ENCODE measurements around the gene BABAM2. TPM values are rescaled to one million over a fixed set of nuclear protein-coding genes. Genes with fewer than 3 reads are reported as not detected.

The BABAM2 gene
- total and polyA plus RNA-seq, 4 donors = 17.2 to 53.8 (median 36.5) TPM

DNA sequence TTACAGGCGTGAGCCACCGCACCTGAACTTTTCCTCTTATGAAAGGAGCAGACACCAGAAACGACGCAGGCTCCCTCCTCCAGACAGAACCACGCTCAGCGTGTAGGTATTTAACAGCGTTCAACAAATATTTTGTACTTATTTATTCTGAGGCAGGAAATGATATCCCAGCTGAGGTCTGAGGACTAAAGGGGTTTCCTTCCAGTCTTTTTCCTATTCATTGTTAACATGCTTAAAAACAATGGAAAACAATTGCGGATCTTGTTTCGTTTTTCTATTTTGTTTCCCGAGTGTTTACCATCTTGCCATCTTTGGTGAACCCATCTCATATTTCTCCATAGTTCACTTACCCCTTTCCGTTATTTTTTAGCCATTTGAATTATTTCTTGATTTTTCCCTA is 458.4 kb downstream of the BABAM2 start:
- H3K4me3 ChIP-seq (ENCODE audit: low read length in 2 of 2) = no peak overlapping the region
- no peak for DNase-seq
- no peaks in the 10 kb centered on the region for H3K27me3 ChIP-seq (ENCODE audit: control insufficient read depth in 1 of 2, insufficient read depth in 2 of 2, low read length in 1 of 2)
- H3K9me3 ChIP-seq (ENCODE audit: control insufficient read depth, low read length) = no peaks in the 10 kb centered on the region
- no peaks in the 10 kb centered on the region for H3K36me3 ChIP-seq (ENCODE audit: control insufficient read depth in 1 of 2, insufficient read depth in 2 of 2, low read length in 1 of 2)
- H3K4me1 ChIP-seq (ENCODE audit: control insufficient read depth in 1 of 2, insufficient read depth in 2 of 2, low read length in 2 of 2) = no peaks in the 10 kb centered on the region
- intact Hi-C loops (cut with DNase I) = no loop called here
- H3K27ac ChIP-seq (ENCODE audit: low read depth in 1 of 2, low read length in 2 of 2) = no peak overlapping the region
- no peak for ATAC-seq (ENCODE audit: low FRiP score)
- WGBS, 2 donors = 97 to 98% methylated on average over 11 of the region's 11 CpGs

DNA sequence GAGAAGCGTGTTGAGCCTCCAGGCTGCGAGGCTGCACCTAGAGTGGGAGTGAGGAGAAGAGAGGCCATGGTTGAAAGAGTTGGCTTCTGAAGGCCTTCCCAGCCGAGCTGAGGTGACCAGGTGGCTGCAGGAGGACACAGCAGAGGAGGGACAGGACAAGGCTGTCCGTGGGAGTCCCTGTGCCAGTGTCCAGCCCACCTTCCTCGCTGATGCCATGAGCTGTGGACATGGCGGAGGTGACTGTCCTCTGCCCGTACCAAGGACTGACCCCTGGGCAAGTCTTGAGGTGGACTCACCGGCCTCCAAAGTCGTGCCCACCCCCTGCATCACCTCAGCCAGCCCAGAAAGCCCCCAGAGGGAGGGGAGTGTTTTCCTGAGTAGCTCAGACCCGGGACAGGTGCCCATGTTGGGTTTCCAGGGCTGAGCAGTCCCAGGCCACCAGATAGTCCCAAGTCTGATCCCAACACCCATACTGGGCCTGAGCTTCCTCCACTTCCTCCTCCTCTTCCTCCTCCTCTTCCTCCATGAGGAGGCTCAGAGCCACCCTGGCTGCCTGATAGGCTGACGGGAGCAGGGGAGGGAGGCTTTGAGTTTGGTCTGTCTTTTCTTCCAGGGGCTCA is 459.1 kb downstream of the BABAM2 start:
- Histone ChIP-seq H3K27me3 (ENCODE audit: control insufficient read depth in 1 of 2, insufficient read depth in 2 of 2, low read length in 1 of 2) (no peaks in the 10 kb centered on the region), H3K36me3 (ENCODE audit: control insufficient read depth in 1 of 2, insufficient read depth in 2 of 2, low read length in 1 of 2) (no peaks in the 10 kb centered on the region), H3K4me1 (ENCODE audit: control insufficient read depth in 1 of 2, insufficient read depth in 2 of 2, low read length in 2 of 2) (no peaks in the 10 kb centered on the region), H3K4me3 (ENCODE audit: low read length in 2 of 2) (no peak overlapping the region), H3K9me3 (ENCODE audit: control insufficient read depth, low read length) (no peaks in the 10 kb centered on the region), H3K27ac (ENCODE audit: low read depth in 1 of 2, low read length in 2 of 2) (no peak overlapping the region)
- peak; percentile 37 to 55 for DNase-seq
- WGBS, 2 donors = 84 to 90% methylated on average over 11 of the region's 11 CpGs
- intact Hi-C loops (cut with DNase I) = no loop called here
- ATAC-seq (ENCODE audit: low FRiP score) = no peak

DNA sequence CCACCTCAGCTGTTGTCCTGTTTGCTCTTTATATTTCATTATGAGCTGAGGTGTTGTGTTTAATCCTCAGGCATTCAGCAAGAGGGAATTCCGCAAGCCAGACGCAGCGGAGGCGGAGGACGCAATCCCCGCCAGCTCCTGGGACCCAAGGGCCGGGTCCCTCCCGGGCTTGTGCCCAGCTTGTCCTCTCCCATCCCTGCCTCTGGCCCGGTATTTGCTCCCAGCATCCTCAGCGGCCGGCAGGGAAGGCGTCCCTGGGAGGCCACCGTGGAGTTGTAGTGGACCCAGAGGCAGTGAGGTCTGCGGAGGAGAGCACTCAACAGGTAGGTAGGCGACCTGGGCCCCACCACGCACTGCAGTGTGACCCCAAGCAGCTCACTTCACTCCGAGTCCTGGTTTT is 459.7 kb downstream of the BABAM2 start:
- Histone ChIP-seq H3K4me1 (ENCODE audit: control insufficient read depth in 1 of 2, insufficient read depth in 2 of 2, low read length in 2 of 2) (no peaks in the 10 kb centered on the region), H3K4me3 (ENCODE audit: low read length in 2 of 2) (no peak overlapping the region), H3K36me3 (ENCODE audit: control insufficient read depth in 1 of 2, insufficient read depth in 2 of 2, low read length in 1 of 2) (no peaks in the 10 kb centered on the region), H3K27ac (ENCODE audit: low read depth in 1 of 2, low read length in 2 of 2) (no peak overlapping the region), H3K27me3 (ENCODE audit: control insufficient read depth in 1 of 2, insufficient read depth in 2 of 2, low read length in 1 of 2) (no peaks in the 10 kb centered on the region), H3K9me3 (ENCODE audit: control insufficient read depth, low read length) (no peaks in the 10 kb centered on the region)
- DNase-seq = peak; percentile 34 to 72
- intact Hi-C loops (cut with DNase I) = no loop called here
- 94 to 96% methylated on average over 17 of the region's 17 CpGs for WGBS, 2 donors
- ATAC-seq (ENCODE audit: low FRiP score) = no peak

DNA sequence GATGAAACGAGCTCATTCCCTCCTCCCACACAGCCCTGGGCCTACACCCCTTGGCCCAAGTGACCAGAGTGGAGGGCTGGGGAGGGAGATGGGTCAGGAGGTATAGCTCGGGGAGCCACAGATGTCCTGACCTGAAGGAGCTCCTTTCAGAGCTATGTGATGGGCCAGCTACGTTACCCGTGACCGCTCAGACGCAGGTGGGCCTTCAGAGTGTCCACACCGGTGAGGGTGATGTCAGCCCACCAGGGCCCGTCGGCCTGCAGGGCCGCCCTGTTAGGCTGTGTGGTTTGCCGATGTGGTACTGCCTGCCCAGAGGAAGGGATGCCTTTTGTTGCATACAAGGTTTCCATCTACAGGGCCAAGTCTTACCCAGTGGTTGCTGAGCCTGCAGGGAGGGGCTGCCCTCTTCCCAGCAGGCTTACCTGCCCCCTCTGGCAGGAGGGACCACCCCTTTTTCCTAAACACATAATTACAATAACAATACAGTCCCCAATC is 460.3 kb downstream of the BABAM2 start:
- WGBS, 2 donors = 92 to 94% methylated on average over 10 to 11 of the region's 11 CpGs

DNA sequence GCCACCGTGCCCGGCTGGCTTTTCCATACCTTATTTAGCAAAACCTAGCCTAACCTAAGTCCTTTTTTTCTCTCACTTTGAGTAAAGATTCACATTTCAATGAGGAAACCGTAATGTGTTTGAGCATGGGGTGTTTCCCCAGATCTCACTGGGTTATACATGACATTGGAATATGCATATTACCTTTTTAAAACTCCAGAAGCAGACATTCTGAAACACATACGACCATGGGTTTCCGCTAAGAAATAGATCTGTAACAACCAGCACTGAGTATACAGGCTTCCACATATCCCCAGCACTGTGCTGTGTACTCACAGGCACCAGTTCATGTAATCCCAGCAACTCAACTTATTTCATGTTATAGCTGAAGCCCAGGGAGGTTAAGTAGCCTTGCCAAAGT is 461.1 kb downstream of the BABAM2 start:
- WGBS, 2 donors = 91 to 93% methylated on average over 5 of the region's 5 CpGs
- Histone ChIP-seq H3K9me3 (ENCODE audit: control insufficient read depth, low read length) (no peaks in the 10 kb centered on the region), H3K4me1 (ENCODE audit: control insufficient read depth in 1 of 2, insufficient read depth in 2 of 2, low read length in 2 of 2) (no peaks in the 10 kb centered on the region), H3K27me3 (ENCODE audit: control insufficient read depth in 1 of 2, insufficient read depth in 2 of 2, low read length in 1 of 2) (no peaks in the 10 kb centered on the region), H3K4me3 (ENCODE audit: low read length in 2 of 2) (no peak overlapping the region), H3K36me3 (ENCODE audit: control insufficient read depth in 1 of 2, insufficient read depth in 2 of 2, low read length in 1 of 2) (no peaks in the 10 kb centered on the region), H3K27ac (ENCODE audit: low read depth in 1 of 2, low read length in 2 of 2) (no peak overlapping the region)
- intact Hi-C loops (cut with DNase I) = no loop called here
- ATAC-seq (ENCODE audit: low FRiP score) (no peak), DNase-seq (no peak)

More for the DNA sequence above, 460.3 kb downstream of the BABAM2 start:
- no peak for ATAC-seq (ENCODE audit: low FRiP score)
- H3K4me1 ChIP-seq (ENCODE audit: control insufficient read depth in 1 of 2, insufficient read depth in 2 of 2, low read length in 2 of 2) = no peaks in the 10 kb centered on the region
- no peaks in the 10 kb centered on the region for H3K36me3 ChIP-seq (ENCODE audit: control insufficient read depth in 1 of 2, insufficient read depth in 2 of 2, low read length in 1 of 2)
- intact Hi-C loops (cut with DNase I) = no loop called here
- no peak overlapping the region for H3K4me3 ChIP-seq (ENCODE audit: low read length in 2 of 2)
- H3K27ac ChIP-seq (ENCODE audit: low read depth in 1 of 2, low read length in 2 of 2) = no peak overlapping the region
- H3K27me3 ChIP-seq (ENCODE audit: control insufficient read depth in 1 of 2, insufficient read depth in 2 of 2, low read length in 1 of 2) = no peaks in the 10 kb centered on the region
- no peaks in the 10 kb centered on the region for H3K9me3 ChIP-seq (ENCODE audit: control insufficient read depth, low read length)
- DNase-seq = peak; percentile 32 to 69

DNA sequence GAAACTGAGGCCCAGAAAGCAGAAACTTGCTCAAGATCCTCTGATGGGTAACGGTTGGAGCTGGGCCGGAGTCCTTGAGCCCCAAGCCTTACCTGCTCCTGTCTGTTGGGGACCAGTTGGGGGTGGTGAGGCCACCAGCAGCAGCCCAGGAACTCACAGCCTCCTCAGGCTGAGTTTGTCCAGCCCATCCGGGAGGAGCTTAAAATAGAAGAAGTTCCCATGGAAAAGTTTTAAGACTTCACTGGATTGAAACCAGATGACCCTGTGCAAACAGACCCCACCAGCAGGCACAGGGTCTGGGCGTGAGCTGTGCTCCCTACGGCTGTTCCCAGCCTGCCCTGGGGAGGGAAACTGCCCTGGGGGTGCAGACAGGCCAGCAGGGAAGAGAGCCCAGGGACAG is 461.6 kb downstream of the BABAM2 start:
- Histone ChIP-seq H3K4me1 (ENCODE audit: control insufficient read depth in 1 of 2, insufficient read depth in 2 of 2, low read length in 2 of 2) (no peaks in the 10 kb centered on the region), H3K36me3 (ENCODE audit: control insufficient read depth in 1 of 2, insufficient read depth in 2 of 2, low read length in 1 of 2) (no peaks in the 10 kb centered on the region), H3K27me3 (ENCODE audit: control insufficient read depth in 1 of 2, insufficient read depth in 2 of 2, low read length in 1 of 2) (no peaks in the 10 kb centered on the region), H3K27ac (ENCODE audit: low read depth in 1 of 2, low read length in 2 of 2) (no peak overlapping the region), H3K9me3 (ENCODE audit: control insufficient read depth, low read length) (no peaks in the 10 kb centered on the region), H3K4me3 (ENCODE audit: low read length in 2 of 2) (no peak overlapping the region)
- ATAC-seq (ENCODE audit: low FRiP score) (no peak), DNase-seq (peak; percentile 25 to 52)
- intact Hi-C loops (cut with DNase I) = no loop called here
- WGBS, 2 donors = 72 to 73% methylated on average over 5 of the region's 5 CpGs

DNA sequence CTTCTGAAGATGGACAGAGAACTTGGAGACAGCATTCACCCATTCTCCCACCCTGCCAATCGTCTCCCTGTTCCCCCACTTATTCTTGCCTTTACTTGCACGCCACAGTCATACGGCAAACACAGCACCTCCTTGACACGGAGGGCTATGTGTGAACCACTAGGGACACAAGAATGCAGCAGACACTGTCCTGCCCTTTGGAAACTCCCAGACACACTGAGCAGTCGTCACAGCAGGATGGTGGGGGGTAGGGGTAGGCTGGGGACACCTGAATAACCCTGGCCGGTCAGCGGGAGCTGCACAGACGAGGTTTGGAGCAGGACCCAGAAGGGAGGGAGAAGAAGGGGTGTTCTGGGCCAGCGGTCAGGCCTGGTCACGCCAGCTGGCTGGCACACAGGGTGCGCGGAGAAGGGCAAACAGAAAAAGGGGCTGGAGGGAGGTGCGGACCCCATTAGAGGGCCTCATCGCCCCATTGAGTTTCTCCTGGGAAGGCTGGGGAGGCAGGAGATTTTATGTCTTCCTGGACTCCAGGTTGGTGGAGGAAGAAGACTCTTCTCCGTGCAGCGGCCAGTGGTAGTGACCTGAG is 462.2 kb downstream of the BABAM2 start:
- 86 to 91% methylated on average over 16 of the region's 16 CpGs for whole genome bisulfite sequencing, 2 donors
- no peak for ATAC-seq (ENCODE audit: low FRiP score)
- no peak overlapping the region for H3K4me3 ChIP-seq (ENCODE audit: low read length in 2 of 2)
- no peaks in the 10 kb centered on the region for H3K9me3 ChIP-seq (ENCODE audit: control insufficient read depth, low read length)
- intact Hi-C loops (cut with DNase I) = no loop called here
- no peak overlapping the region for H3K27ac ChIP-seq (ENCODE audit: low read depth in 1 of 2, low read length in 2 of 2)
- H3K4me1 ChIP-seq (ENCODE audit: control insufficient read depth in 1 of 2, insufficient read depth in 2 of 2, low read length in 2 of 2) = no peaks in the 10 kb centered on the region
- no peaks in the 10 kb centered on the region for H3K36me3 ChIP-seq (ENCODE audit: control insufficient read depth in 1 of 2, insufficient read depth in 2 of 2, low read length in 1 of 2)
- peak; percentile 26 to 60 for DNase-seq
- H3K27me3 ChIP-seq (ENCODE audit: control insufficient read depth in 1 of 2, insufficient read depth in 2 of 2, low read length in 1 of 2) = no peaks in the 10 kb centered on the region

DNA sequence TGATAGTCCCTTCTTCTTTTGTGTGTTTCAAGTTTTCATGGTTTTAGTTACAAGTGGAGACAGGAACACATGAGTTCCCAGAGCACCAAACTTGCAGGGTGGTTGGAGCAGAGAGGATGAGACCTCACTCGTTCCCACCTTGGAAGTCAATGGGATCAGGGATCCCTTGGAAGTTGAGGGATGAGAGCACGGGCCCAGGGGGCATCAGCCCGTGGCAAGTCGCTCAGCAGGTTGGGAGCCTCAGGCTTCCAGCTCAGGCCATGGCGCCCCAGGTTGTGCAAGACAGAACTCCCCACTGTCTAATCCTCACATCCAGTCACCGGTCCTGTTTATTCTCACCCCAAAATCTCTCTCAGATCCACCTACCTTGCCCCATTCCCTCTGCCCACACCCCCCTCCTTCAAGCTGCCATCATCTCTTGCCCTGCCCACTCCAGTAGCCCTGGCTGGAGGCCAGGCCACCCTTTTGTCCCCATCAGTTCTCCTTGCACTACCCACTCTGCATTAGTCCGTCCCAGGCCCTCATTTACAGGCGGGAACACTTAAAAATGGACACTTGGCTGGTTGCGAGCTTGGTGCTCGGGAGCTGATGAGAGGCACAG is 464.5 kb downstream of the BABAM2 start:
- Histone ChIP-seq H3K4me3 (ENCODE audit: low read length in 2 of 2) (no peak overlapping the region), H3K9me3 (ENCODE audit: control insufficient read depth, low read length) (no peaks in the 10 kb centered on the region), H3K36me3 (ENCODE audit: control insufficient read depth in 1 of 2, insufficient read depth in 2 of 2, low read length in 1 of 2) (no peaks in the 10 kb centered on the region), H3K4me1 (ENCODE audit: control insufficient read depth in 1 of 2, insufficient read depth in 2 of 2, low read length in 2 of 2) (no peaks in the 10 kb centered on the region), H3K27ac (ENCODE audit: low read depth in 1 of 2, low read length in 2 of 2) (peak overlapping the region in 1 of 2 donors; percentile 37), H3K27me3 (ENCODE audit: control insufficient read depth in 1 of 2, insufficient read depth in 2 of 2, low read length in 1 of 2) (no peaks in the 10 kb centered on the region)
- DNase-seq (peak; percentile 33 to 49), ATAC-seq (ENCODE audit: low FRiP score) (no peak)
- 94 to 96% methylated on average over 10 of the region's 10 CpGs for WGBS, 2 donors
- intact Hi-C loops (cut with DNase I) = no loop called here
